Endothelial cell (in vitro differentiated cells): ENCODE results near the gene FUT7. TPM values are rescaled to one million over a fixed set of nuclear protein-coding genes. Genes with fewer than 3 reads are reported as not detected.
A peak's percentile ranks its signal among the peaks of the same experiment; 100 is the strongest.

Source experiments
- DNase-seq: peaks from one replicate; pipeline ENCODE4 v3.0.0; 2021; ENCODE audit warnings: low spot score
- H3K27ac Mint-ChIP-seq: one replicate; pipeline ENCODE4 v1.8.0; 2021; ENCODE audit warnings: mixed read lengths, inconsistent platforms; ENCODE audit not compliant: unreplicated experiment
- H3K27me3 Mint-ChIP-seq: one replicate; pipeline ENCODE4 v1.8.0; 2021; ENCODE audit warnings: mild to moderate bottlenecking, moderate library complexity, mixed read lengths, inconsistent platforms; ENCODE audit not compliant: unreplicated experiment
- H3K36me3 Mint-ChIP-seq: one replicate; pipeline ENCODE4 v1.8.0; 2021; ENCODE audit warnings: mild to moderate bottlenecking, low read depth, mixed read lengths, inconsistent platforms; ENCODE audit not compliant: unreplicated experiment
- H3K4me1 Mint-ChIP-seq: one replicate; pipeline ENCODE4 v1.8.0; 2021; ENCODE audit warnings: mild to moderate bottlenecking, mixed read lengths, inconsistent platforms; ENCODE audit not compliant: unreplicated experiment
- H3K4me3 Mint-ChIP-seq: one replicate; pipeline ENCODE4 v1.8.0; 2021; ENCODE audit warnings: mild to moderate bottlenecking, mixed read lengths, inconsistent platforms; ENCODE audit not compliant: unreplicated experiment
- H3K9me3 Mint-ChIP-seq: one replicate; pipeline ENCODE4 v1.8.0; 2021; ENCODE audit warnings: mixed read lengths, inconsistent platforms; ENCODE audit not compliant: unreplicated experiment
- CTCF ChIP-seq: fragments of 200-600 bp; sonication (generic); IDR thresholded peaks from one replicate; pipeline ENCODE4 v1.5.0; 2021; ENCODE audit warnings: antibody characterized with exemption; ENCODE audit not compliant: unreplicated experiment
- total RNA-seq: library from RNA; stranded (reverse); fragmentation: NEBNext Ultra II Directional; extraction: Animal tissue kit (Norgen Biotek cat#: 25700); gene quantifications from one replicate; pipeline ENCODE4 v1.2.1, GENCODE V29; 2021; ENCODE audit not compliant: unreplicated experiment

FUT7 gene
- total RNA-seq, 1 donor from 2014 or later, result not detected

- DNase-seq, result no peak
- Mint-ChIP-seq H3K36me3 (no peaks in the 10 kb centered on the region), H3K4me3 (no peak overlapping the region), H3K9me3 (no peaks in the 10 kb centered on the region), H3K27ac (no peak overlapping the region), H3K4me1 (peaks cover 4% of the 10 kb centered on the region), H3K27me3 (peaks cover 3% of the 10 kb centered on the region)
- no peak for TF ChIP-seq CTCF
Measured at GRCh38 chr9:137044037-137044436, 12.1 kb upstream of the FUT7 start.

DNA sequence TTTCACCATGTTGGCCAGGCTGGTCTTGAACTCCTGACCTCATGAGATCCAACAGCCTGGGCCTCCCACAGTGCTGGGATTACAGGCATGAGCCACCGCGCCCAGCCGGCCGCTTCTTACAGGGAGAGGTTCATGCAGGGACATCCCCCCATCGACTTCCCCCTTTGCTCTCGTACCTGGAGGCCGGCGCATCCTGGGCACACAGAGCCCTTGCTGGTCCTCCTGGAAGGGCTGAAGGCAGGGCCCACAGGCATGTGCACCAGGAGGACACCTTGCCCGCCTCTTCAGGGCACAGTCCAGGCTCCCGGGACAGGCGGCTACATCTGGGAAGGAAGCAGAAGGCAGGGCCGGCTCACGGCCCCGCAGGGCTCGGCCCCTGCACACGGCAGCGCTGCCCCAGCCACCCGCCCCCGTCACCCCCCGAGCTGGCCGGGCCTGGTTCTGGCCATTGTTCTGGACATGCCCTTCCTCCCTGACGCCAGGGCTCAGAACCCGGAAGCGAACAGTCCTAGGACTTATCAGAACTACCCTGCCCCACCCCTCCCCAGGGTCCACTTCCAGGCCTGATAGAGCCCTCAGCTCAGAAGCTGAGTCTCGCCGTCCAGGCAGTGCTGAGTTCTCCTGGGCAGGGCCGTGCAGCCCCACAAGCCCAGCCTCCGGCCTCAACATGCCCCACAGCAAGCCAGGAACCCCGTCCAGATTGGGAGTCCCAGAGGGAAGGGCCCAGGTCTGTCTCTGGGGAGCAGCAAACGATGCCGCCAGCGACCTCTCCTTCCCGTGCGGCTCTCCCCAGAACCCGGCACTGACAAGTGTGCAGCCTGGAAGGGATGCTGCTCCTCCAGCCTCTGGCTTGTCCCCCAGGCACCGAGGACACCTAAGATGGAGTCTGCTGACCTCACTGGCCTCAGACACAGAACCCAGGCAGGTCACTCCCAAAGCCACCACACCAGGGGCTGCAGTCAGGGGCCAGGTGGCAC lies 11.2 kb upstream of the FUT7 start:
- no peak overlapping the region for H3K27ac Mint-ChIP-seq
- TF ChIP-seq CTCF, result no peak
- peaks cover 4% of the 10 kb centered on the region for H3K4me1 Mint-ChIP-seq
- H3K36me3 Mint-ChIP-seq, result no peaks in the 10 kb centered on the region
- DNase-seq, result no peak
- H3K4me3 Mint-ChIP-seq, result no peak overlapping the region
- no peaks in the 10 kb centered on the region for H3K9me3 Mint-ChIP-seq
- H3K27me3 Mint-ChIP-seq, result peaks cover 3% of the 10 kb centered on the region

DNA sequence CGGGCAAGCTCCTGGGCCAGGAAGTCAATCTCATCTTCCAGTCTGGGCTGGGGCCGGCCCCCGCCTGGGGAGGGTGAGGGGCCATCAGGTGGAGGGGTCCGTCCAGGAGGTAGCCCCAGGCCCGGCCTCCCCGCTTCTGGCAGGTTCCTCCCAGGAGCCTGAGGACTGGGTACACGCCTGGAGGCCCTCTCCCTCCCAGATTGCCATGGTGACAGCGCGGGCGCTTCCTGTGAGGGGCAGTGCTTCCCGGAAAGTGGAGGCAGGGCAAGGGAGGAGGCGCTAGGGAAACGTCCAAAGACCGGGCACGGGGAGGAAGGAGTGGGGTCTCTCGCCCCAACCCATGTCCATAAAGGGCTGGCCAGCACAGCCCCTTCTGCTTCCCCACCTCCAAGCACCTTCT lies 9.2 kb upstream of the FUT7 start:
- DNase-seq, result peak; percentile 52
- H3K9me3 Mint-ChIP-seq, result no peaks in the 10 kb centered on the region
- no peak for TF ChIP-seq CTCF
- H3K36me3 Mint-ChIP-seq, result peaks cover 4% of the 10 kb centered on the region
- peaks cover 4% of the 10 kb centered on the region for H3K4me1 Mint-ChIP-seq
- H3K27me3 Mint-ChIP-seq, result peaks cover 3% of the 10 kb centered on the region
- no peak overlapping the region for H3K4me3 Mint-ChIP-seq
- no peak overlapping the region for H3K27ac Mint-ChIP-seq

DNA sequence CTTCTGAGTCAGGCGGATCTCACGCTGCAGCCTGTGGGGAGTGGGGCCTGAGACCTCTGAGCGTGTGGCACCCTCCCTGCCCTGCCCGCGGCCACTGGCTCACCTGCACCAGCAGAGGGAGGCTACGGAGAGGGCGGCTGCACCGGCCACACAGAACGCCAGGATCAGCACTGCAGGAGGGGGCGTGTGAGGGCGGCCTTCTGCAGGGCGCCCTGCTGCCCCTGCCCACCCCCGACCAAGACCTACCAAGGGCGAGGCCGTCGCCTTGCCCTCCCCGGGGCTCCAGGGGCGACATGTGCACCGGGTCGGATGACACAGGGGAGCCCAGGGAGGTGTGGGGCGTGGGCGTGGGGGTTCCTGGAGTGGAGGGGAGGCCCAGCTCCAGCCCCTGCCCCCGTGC lies 8.7 kb upstream of the FUT7 start:
- TF ChIP-seq CTCF, result no peak
- Mint-ChIP-seq H3K36me3 (peaks cover 4% of the 10 kb centered on the region), H3K4me3 (no peak overlapping the region), H3K9me3 (no peaks in the 10 kb centered on the region), H3K27ac (no peak overlapping the region), H3K4me1 (peaks cover 4% of the 10 kb centered on the region), H3K27me3 (peaks cover 3% of the 10 kb centered on the region)
- DNase-seq, result no peak

GRCh38 chr9:137039611-137040366 lies 7.9 kb upstream of the FUT7 start:
- no peak overlapping the region for H3K27ac Mint-ChIP-seq
- H3K36me3 Mint-ChIP-seq, result peaks cover 4% of the 10 kb centered on the region
- DNase-seq, result no peak
- no peak overlapping the region for H3K4me3 Mint-ChIP-seq
- H3K27me3 Mint-ChIP-seq, result peaks cover 3% of the 10 kb centered on the region
- H3K9me3 Mint-ChIP-seq, result no peaks in the 10 kb centered on the region
- H3K4me1 Mint-ChIP-seq, result peaks cover 2% of the 10 kb centered on the region
- no peak for TF ChIP-seq CTCF
